MM.1S (cell line): ENCODE data around the gene SCGN.

Experiments
- DNase-seq: peaks from one replicate; pipeline ENCODE4 v3.0.0-alpha.2; 2015
- H2AFZ ChIP-seq: fragments of 300-600 bp; sonication (generic); 2 replicates; pipeline ENCODE4 v1.6.0; 2016; ENCODE audit warnings: antibody characterized with exemption, low read length
- H3F3A ChIP-seq: fragments of 300-600 bp; sonication (generic); 2 replicates; pipeline ENCODE4 v1.6.1; 2016; ENCODE audit warnings: mild to moderate bottlenecking, antibody characterized with exemption, low read length, moderate library complexity, mixed read lengths; ENCODE audit not compliant: insufficient read depth
- H3K27ac ChIP-seq: fragments of 300-600 bp; sonication (generic); 2 replicates; pipeline ENCODE4 v1.5.1; 2016; ENCODE audit warnings: mild to moderate bottlenecking, low read length
- H3K27me3 ChIP-seq: fragments of 300-600 bp; sonication (generic); replicated peaks from 2 replicates; pipeline ENCODE4 v1.6.0; 2016; ENCODE audit warnings: low read length; ENCODE audit not compliant: insufficient read depth
- H3K36me3 ChIP-seq: fragments of 300-600 bp; sonication (generic); replicated peaks from 2 replicates; pipeline ENCODE4 v1.6.1; 2016; ENCODE audit warnings: mild to moderate bottlenecking, low read length, mixed read lengths; ENCODE audit not compliant: insufficient read depth
- H3K4me1 ChIP-seq: fragments of 300-600 bp; sonication (generic); 2 replicates; pipeline ENCODE4 v1.6.1; 2016; ENCODE audit warnings: low read length, mixed read lengths
- H3K4me2 ChIP-seq: fragments of 300-600 bp; sonication (generic); 2 replicates; pipeline ENCODE4 v1.6.0; 2016; ENCODE audit warnings: low read depth, low read length
- H3K4me3 ChIP-seq: fragments of 300-600 bp; sonication (generic); 2 replicates; pipeline ENCODE4 v1.5.1; 2016; ENCODE audit warnings: low read length, mixed read lengths
- H3K79me2 ChIP-seq: fragments of 300-600 bp; sonication (generic); 2 replicates; pipeline ENCODE4 v1.6.1; 2016; ENCODE audit warnings: mixed run types, low read length, mixed read lengths
- H3K9ac ChIP-seq: fragments of 300-600 bp; sonication (generic); 2 replicates; pipeline ENCODE4 v1.6.1; 2016; ENCODE audit warnings: low read length, mixed read lengths
- H3K9me2 ChIP-seq: fragments of 300-600 bp; sonication (generic); replicated peaks from 2 replicates; pipeline ENCODE4 v1.6.1; 2016; ENCODE audit warnings: mild to moderate bottlenecking, low read length, mixed read lengths; ENCODE audit not compliant: insufficient read depth
- H3K9me3 ChIP-seq: fragments of 300-600 bp; sonication (generic); replicated peaks from 2 replicates; pipeline ENCODE4 v1.6.1; 2016; ENCODE audit warnings: mild to moderate bottlenecking, low read length, mixed read lengths; ENCODE audit not compliant: insufficient read depth
- H4K20me1 ChIP-seq: fragments of 300-600 bp; sonication (generic); 2 replicates; pipeline ENCODE4 v1.6.1; 2016; ENCODE audit warnings: mild to moderate bottlenecking, low read length, moderate library complexity, mixed read lengths; ENCODE audit not compliant: insufficient read depth
- EZH2 ChIP-seq: fragments of 300-600 bp; sonication (generic); optimal IDR thresholded peaks from 2 replicates; pipeline ENCODE3; 2017; ENCODE audit warnings: low read depth, mild to moderate bottlenecking, antibody characterized with exemption, low read length, mixed read lengths
- EZH2phosphoT487 ChIP-seq: fragments of 300-600 bp; sonication (generic); IDR thresholded peaks from 2 replicates; pipeline ENCODE4 v1.6.1; 2018; ENCODE audit warnings: antibody characterized with exemption, low read length
- TF ChIP-seq, protein P1 (sequence below): fragments of 300-600 bp; sonication (generic); IDR thresholded peaks from 2 replicates; pipeline ENCODE4 v1.5.1; 2016; ENCODE audit warnings: antibody characterized with exemption, low read length, mixed read lengths

The SCGN gene

DNA sequence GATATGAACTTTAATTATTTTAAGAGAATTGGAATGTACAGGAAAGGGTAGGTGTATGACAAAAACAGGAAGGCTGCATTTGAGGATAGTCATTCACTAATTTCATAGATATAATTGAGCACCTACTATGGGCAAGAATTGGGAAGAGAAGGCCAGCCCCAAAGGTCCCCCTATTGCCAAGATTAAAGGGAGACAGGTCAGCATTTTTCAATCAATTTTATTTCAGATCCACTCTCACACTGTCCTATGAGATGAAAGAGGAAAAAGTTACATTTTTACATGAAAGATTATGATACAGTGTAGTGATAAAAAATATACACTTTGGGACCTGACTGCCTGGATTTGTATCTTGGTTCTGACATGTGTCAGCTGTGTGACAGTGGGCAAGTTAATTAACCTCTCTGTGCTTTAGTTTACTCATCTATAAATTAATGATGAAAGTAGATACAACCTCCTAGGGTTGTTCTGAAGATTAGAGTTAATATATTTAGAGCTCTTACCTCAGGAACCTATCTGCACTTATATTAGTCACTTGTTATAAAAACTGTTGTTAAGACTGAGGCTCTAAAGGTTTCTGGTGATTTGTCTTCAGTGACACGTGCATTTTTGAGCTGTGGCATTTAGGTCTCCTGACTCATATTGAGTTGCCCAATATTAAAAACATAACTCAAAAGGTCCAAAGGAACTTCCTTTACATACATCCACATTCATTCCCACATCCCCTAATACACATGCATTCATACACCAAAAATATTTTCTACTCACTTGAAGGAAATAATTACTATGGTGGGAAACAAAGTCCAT, 45.7 kb downstream of the SCGN start:
- no peak for DNase-seq
- no peak overlapping the region for H2AFZ ChIP-seq
- no peaks in the 10 kb centered on the region for H3K27me3 ChIP-seq
- no peak overlapping the region for H3K9ac ChIP-seq
- H3K4me1 ChIP-seq: no peaks in the 10 kb centered on the region
- no peaks in the 10 kb centered on the region for H3K36me3 ChIP-seq
- H3K4me3 ChIP-seq: no peak overlapping the region
- TF ChIP-seq EZH2: no peak
- TF ChIP-seq, protein P1, sequence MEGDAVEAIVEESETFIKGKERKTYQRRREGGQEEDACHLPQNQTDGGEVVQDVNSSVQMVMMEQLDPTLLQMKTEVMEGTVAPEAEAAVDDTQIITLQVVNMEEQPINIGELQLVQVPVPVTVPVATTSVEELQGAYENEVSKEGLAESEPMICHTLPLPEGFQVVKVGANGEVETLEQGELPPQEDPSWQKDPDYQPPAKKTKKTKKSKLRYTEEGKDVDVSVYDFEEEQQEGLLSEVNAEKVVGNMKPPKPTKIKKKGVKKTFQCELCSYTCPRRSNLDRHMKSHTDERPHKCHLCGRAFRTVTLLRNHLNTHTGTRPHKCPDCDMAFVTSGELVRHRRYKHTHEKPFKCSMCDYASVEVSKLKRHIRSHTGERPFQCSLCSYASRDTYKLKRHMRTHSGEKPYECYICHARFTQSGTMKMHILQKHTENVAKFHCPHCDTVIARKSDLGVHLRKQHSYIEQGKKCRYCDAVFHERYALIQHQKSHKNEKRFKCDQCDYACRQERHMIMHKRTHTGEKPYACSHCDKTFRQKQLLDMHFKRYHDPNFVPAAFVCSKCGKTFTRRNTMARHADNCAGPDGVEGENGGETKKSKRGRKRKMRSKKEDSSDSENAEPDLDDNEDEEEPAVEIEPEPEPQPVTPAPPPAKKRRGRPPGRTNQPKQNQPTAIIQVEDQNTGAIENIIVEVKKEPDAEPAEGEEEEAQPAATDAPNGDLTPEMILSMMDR: no peak
- TF ChIP-seq EZH2phosphoT487: no peak
- no peaks in the 10 kb centered on the region for H3K9me2 ChIP-seq
- H3K9me3 ChIP-seq: no peaks in the 10 kb centered on the region
- no peaks in the 10 kb centered on the region for H4K20me1 ChIP-seq
- H3K4me2 ChIP-seq: no peak overlapping the region
- no peaks in the 10 kb centered on the region for H3K79me2 ChIP-seq
- no peak overlapping the region for H3K27ac ChIP-seq
- no peaks in the 10 kb centered on the region for H3F3A ChIP-seq

GRCh38 chr6:25698631-25699030, 46.6 kb downstream of the SCGN start:
- TF ChIP-seq, protein P1: no peak
- TF ChIP-seq EZH2phosphoT487 (no peak), EZH2 (no peak)
- Histone ChIP-seq H3K79me2 (no peaks in the 10 kb centered on the region), H3K27ac (no peak overlapping the region), H3K4me3 (no peak overlapping the region), H3K4me1 (no peaks in the 10 kb centered on the region), H3K9me2 (no peaks in the 10 kb centered on the region), H3K9ac (no peak overlapping the region), H3K36me3 (no peaks in the 10 kb centered on the region), H3K9me3 (no peaks in the 10 kb centered on the region), H3K27me3 (no peaks in the 10 kb centered on the region), H2AFZ (no peak overlapping the region), H4K20me1 (no peaks in the 10 kb centered on the region), H3F3A (no peaks in the 10 kb centered on the region), H3K4me2 (no peak overlapping the region)
- DNase-seq: no peak

GRCh38 chr6:25699649-25700048, 47.6 kb downstream of the SCGN start:
- Histone ChIP-seq H3K9me3 (no peaks in the 10 kb centered on the region), H3K9me2 (no peaks in the 10 kb centered on the region), H3K4me1 (no peaks in the 10 kb centered on the region), H3K4me2 (no peak overlapping the region), H4K20me1 (no peaks in the 10 kb centered on the region), H3F3A (no peaks in the 10 kb centered on the region), H3K79me2 (no peaks in the 10 kb centered on the region), H3K4me3 (no peak overlapping the region), H2AFZ (no peak overlapping the region), H3K9ac (no peak overlapping the region), H3K36me3 (no peaks in the 10 kb centered on the region), H3K27ac (no peak overlapping the region), H3K27me3 (no peaks in the 10 kb centered on the region)
- TF ChIP-seq EZH2: no peak
- TF ChIP-seq, protein P1: no peak
- DNase-seq: no peak
